Endothelial cell of hepatic sinusoid (primary cell): ENCODE data around the gene OSBPL3.

ENCODE experiments used
- in situ Hi-C: cut with HindIII; loops from 2 replicates; pipeline ENCODE4 v1.10.0; 2017; ENCODE audit warnings: low sequenced_read_pairs

The OSBPL3 gene

GRCh38 chr7:24981171-24981951 lies 1.4 kb upstream of the OSBPL3 start:
- in situ Hi-C loops: no loop called here

DNA sequence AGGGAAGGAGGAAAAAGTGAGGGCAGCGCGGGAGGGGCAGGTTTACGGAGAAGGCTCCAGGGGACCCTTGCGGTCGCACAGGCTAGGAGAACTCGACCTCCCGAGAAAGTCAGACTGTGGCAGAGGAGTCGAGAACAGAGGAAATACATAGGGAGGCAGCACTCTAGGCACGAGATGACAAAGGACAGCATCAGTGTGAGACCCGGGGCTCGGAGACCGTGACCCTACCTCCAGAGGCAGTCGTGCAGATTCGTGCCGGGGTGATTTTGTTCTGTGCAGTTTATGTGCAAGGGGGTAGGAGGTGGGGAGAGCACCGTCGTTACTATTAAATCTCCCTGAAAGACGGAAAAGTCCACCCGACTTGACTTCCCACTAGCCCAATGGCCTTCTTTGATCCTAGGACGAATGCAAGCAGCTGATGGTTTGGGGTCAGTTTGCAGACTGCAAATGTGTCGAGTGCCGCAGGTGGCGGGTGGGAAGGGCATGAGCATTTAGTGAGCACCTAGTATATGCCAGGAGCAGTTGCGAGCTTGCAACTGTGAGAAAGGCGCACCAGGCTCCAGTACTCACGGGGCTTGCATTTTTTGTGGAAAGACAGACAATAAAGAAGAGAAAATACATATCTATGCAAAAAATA lies 674 bp upstream of the OSBPL3 start:
- in situ Hi-C loops: no loop called here

DNA sequence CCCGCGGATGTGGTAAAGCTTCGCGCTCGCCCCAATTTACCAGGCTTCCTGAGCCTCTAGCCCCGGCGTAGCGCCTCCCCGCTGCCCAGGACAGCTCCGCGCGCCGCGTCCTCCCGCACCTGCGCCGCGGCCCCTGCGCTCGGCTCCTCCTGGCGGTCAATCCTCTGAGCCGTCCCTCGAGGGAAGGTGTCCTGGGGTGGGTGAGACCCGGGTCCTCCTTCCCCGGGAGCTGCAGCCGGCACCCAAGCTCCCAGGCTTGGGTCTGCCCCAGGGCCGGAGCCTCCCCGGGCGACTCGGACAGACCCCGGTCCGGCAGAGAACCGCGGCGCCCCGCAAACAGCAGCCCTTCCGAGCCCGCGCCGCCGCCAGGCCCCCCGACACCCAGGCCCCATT lies 512 bp downstream of the OSBPL3 start:
- in situ Hi-C loops: no loop called here

DNA sequence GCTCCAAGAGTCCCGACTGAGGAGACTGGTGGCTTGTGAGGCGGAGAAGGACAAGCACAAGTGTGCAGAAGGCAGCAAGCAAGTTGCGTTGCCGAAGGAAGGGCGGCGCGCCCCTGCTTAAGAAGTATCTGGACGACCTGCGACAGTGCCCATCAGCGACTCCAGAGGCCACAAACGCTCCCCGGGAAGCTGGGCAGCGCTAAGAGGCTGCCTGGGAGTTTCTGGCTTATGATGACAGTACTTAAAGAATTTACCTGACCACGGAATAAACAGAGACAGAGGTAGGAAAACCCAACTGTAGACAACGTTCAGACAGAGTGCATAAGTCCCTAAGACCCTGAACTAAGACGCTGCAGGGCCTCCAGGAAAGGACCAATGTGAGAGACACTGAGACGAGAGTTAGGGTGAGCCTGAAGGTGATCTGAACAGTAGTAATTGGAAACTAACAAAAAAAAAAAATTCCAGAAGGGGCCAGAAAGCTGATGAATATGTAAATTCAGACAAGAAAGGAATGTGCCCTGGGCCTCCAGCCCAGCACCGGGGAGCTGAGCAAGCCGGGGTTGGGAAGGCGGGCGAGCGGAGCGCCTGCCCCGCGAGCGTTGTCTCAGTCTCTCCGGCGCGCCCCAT lies 1.0 kb downstream of the OSBPL3 start:
- in situ Hi-C loops: no loop called here

DNA sequence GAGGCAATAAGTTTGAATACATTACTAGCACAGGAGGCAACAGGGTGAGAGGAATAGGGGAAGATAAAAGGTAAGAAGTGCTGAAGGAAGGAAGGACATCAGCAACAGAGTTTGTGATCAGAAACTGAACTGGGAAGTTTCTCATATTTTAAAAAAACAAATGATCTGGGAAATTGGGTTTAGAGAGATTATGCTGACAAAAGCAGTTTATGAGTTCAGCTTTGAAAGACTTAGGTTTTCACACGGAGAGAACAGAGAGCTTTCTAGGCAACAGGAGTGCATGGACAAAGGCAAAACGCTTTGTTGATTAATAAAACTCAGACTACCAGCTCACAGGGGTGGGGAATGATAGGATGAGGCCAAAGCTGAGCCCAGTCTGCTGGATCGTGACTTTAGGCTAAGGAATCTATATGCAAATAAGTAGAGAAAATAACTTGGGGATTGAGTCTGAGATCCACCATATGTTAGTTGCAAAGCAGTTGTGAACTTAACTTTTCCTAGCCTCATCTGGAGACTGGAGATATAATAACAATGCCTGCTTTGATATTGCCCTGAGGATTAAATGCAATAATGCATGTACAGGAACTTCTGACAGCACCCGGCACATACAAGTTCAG lies 4.2 kb downstream of the OSBPL3 start:
- in situ Hi-C loops: no loop called here

DNA sequence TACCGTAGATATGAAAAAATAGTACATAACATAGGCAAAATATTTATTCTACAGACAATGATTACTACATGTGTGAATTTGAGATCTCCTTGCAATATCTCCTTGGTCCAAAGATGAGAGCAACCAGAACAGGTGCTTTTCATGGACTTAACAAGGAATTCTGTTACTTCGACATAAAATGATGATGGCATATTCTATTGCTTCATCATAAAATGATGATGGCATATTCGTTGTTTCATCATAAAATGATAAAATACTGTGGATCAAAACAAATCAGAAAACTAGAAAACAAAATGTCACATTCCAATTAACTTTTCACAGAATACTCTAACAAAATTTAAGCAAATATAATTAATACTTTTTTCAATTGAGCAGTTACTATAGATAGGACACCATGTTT lies 4.8 kb downstream of the OSBPL3 start:
- in situ Hi-C loops: no loop called here

DNA sequence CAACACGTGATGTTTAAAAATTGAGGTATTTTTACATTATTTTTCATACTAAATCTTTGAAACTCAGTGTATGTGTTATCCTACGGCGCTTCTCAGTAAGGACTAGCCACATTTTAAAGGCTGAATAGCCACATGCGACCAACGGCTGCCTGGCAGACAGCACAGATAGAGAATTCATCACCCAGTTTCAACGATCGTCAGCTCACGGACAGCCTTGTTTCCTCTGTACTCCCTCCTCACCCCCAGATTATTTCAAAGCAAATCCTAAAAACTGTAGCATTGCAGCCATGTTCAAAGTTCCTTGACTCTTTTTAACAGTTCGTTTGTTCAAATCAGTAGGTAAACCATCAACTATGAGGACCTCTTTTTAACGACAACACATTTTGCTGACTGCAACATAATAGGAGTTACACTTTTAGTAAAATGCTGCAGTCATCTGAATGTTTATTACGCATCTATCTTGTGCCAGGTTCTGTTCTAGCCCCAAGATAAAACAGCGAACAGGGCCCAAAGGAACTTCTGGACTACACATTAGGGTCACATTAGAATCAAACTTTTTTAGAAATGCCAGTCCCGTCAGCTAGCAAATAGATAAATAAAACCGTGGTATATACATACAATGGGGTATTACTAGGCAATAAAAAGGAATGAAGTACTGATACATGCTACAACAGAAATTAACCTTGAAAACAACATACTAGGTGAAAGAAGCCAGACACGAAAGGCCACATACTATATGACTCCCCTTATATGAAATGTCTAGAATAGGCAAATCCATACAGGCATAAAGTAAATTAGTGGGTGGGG lies 5.7 kb downstream of the OSBPL3 start:
- in situ Hi-C loops: no loop called here

DNA sequence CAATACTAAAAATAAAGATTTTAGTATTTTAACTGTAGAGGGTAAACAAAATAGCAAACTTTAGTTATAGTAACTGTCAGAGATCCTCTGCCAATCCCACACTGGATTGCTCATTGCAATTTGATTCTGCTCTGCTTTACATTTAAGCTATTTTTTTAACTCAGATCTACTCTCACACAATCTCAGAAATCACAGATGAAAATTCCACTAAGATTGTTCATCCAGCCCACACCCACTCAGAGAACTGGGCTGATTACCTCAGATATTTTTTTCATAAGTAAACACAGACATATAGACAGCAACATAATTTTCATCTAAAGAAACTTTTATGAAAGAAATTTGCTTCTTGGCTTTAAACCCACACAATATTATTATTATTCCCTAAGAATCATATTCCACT lies 7.0 kb downstream of the OSBPL3 start:
- in situ Hi-C loops: no loop called here

DNA sequence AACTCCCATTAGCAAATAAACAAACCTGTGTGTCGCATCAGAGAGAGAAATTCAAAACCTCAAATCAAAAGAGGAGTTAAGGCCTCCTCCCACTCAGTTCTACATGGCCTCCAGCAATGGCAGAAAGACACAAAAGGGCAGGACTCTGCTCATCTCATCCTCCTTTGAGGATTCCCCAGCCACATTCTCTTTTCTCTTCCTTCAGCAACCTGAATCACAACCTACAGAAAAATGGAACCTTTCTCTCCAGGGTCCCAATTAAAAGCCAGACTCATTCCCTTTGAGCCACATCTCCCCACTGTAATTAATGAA lies 7.9 kb downstream of the OSBPL3 start:
- in situ Hi-C loops: no loop called here

- in situ Hi-C loops: no loop called here
Measured at GRCh38 chr7:24971333-24972165, 8.4 kb downstream of the OSBPL3 start.

DNA sequence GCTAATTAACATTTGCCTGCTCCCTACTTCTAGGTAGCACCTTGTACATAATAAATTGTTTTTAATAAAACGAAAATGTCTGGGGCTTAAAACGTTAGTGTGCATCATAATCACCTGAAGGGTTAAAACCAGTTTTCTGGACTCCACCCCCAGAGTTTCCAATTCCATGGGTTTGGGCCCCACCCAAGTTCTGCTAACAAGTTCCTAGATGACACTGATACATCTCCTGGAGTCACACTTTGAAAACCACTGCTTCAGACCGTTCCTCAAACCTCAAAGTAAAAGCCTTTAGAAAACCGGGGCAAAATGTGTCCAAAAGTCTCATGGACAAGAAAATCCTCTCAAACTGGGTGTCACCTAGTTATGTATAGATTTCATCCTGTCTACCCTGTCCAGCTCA lies 9.3 kb downstream of the OSBPL3 start:
- in situ Hi-C loops: no loop called here

DNA sequence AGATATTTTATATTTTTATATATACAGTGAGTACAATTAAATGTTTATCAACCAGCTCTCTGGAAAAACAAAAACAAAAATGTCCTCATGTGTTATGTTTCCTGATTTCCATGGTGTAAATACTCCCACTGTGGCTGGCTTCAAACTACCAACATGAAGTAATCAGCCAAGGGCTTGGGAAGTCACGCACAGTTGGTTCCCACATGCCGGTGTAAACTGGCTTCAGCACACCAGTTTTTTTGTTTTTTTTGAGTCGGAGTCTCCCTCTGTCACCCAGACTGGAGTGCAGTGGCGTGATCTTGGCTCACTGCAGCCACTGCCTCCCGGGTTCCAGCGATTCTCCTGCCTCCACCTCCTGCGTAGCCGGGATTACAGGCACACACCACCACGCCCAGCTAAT lies 11.8 kb downstream of the OSBPL3 start:
- in situ Hi-C loops: no loop called here

- in situ Hi-C loops: no loop called here
Measured at GRCh38 chr7:24967696-24968095, 12.3 kb downstream of the OSBPL3 start.

DNA sequence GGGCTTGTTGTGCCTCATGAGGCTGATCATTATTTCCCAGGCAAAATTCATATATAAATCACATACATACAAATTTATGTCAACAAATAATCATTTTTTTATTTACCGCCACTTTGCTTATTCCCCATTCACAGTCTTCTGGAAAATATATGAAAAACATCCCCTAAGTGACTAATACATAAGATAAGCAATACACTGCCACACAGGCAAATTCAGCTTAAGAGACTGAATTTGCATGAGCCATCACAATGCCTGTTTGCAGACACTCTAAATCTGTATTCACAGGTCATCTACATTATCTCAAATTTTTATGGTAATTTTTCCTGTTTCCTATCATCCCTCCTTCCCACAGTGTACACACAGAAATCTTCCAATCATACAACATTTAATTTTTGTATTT lies 13.2 kb downstream of the OSBPL3 start:
- in situ Hi-C loops: no loop called here

DNA sequence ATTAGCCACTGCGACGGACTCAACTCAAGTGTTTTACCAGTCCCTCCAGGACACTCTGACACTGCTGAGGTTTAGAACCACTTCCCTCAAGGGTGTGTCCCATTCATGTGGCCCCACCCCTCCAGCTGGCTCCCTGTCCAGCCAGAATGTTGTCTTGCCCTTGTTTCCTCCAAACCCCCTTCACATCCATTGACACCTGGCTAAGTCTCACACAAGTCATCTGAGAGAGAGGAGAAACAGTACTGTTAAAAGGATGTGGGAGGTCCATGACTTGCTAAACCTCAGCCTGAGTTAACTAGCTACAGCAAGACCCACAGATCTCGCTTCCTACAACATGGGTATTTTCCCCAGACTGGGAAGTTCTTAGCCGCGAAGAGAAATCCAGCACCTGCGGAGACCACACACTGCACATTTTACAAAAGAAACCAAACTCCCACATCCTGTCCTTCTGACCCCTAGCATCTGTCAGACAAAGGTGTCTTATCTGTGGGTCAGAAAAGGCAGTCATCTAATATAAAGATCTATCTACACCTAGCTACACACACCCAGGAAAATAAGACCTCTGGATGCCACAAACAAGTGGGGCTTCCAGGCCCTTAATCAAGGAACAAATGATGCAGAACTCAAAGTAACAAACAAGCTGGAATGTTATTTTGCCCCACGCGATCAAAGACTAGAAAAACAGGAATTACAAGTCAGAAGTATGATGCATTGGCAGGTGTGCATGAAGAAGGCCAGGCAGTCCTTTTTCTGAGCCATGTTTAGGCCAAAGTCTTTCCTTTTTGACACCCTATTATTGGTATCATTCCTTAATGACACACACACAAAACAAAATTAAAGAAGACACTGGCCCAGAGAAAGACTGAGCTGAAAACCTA lies 13.9 kb downstream of the OSBPL3 start:
- in situ Hi-C loops: no loop called here

- in situ Hi-C loops: no loop called here
Measured at GRCh38 chr7:24964191-24964590, 15.8 kb downstream of the OSBPL3 start.

- in situ Hi-C loops: no loop called here
Measured at GRCh38 chr7:24963218-24963617, 16.8 kb downstream of the OSBPL3 start.

GRCh38 chr7:24962418-24962962 lies 17.5 kb downstream of the OSBPL3 start:
- in situ Hi-C loops: no loop called here
